HepG2 (cell line): ENCODE results near the gene TTC32. TPM values are rescaled to one million over a fixed set of nuclear protein-coding genes. Genes with fewer than 3 reads are reported as not detected.

ENCODE experiments used
- ATM ChIP-seq: fragments of 450-650 bp; IDR thresholded peaks from 2 replicates; pipeline ENCODE4 v1.7.1; 2017; ENCODE audit warnings: mild to moderate bottlenecking, borderline replicate concordance
- CBFB ChIP-seq: sonication (generic); formaldehyde crosslinking; IDR thresholded peaks from 2 replicates; pipeline ENCODE4 v1.4.0; 2020; ENCODE audit warnings: missing genetic modification reagents
- GLI4 ChIP-seq: sonication (generic); formaldehyde crosslinking; IDR thresholded peaks from 2 replicates; pipeline ENCODE4 v1.5.1; 2020; ENCODE audit warnings: missing genetic modification reagents, mild to moderate bottlenecking, moderate library complexity, borderline replicate concordance
- MTA3 ChIP-seq: sonication (generic); formaldehyde crosslinking; IDR thresholded peaks from 2 replicates; pipeline ENCODE4 v1.4.0; 2020; ENCODE audit warnings: missing genetic modification reagents
- NFYC ChIP-seq: IDR thresholded peaks from 2 replicates; pipeline ENCODE4 v1.6.1; 2016; ENCODE audit warnings: missing genetic modification reagents, missing compliant biosample characterization
- NKX3-1 ChIP-seq: sonication (generic); formaldehyde crosslinking; IDR thresholded peaks from 2 replicates; pipeline ENCODE4 v1.5.0; 2020; ENCODE audit warnings: missing genetic modification reagents
- SAFB2 ChIP-seq: sonication (generic); formaldehyde crosslinking; IDR thresholded peaks from 2 replicates; pipeline ENCODE4 v1.5.1; 2020; ENCODE audit warnings: missing genetic modification reagents, low read depth, mild to moderate bottlenecking, borderline replicate concordance
- SP140L ChIP-seq: sonication (generic); formaldehyde crosslinking; IDR thresholded peaks from 2 replicates; pipeline ENCODE4 v1.4.0; 2020; ENCODE audit warnings: missing genetic modification reagents, borderline replicate concordance
- ZNF143 ChIP-seq: sonication (generic); formaldehyde crosslinking; IDR thresholded peaks from 2 replicates; pipeline ENCODE4 v1.4.0; 2020; ENCODE audit warnings: missing genetic modification reagents
- ZNF264 ChIP-seq: sonication (generic); formaldehyde crosslinking; IDR thresholded peaks from 2 replicates; pipeline ENCODE4 v1.4.0; 2020; ENCODE audit warnings: missing genetic modification reagents
- ZNF292 ChIP-seq: sonication (generic); formaldehyde crosslinking; IDR thresholded peaks from 2 replicates; pipeline ENCODE4 v1.8.1; 2022; ENCODE audit warnings: mild to moderate bottlenecking, low read depth, missing genetic modification reagents, borderline replicate concordance
- ZNF546 ChIP-seq: sonication (generic); formaldehyde crosslinking; conservative IDR thresholded peaks from 2 replicates; pipeline ENCODE4 v1.8.1; 2023; ENCODE audit warnings: mild to moderate bottlenecking, missing genetic modification reagents
- ZNF556 ChIP-seq: sonication (generic); formaldehyde crosslinking; IDR thresholded peaks from 2 replicates; pipeline ENCODE4 v1.4.0; 2020; ENCODE audit warnings: mild to moderate bottlenecking, missing genetic modification reagents, borderline replicate concordance
- ZNF614 ChIP-seq: IDR thresholded peaks from 2 replicates; pipeline ENCODE4 v1.6.1; 2018; ENCODE audit warnings: missing biosample characterization, missing genetic modification reagents, inconsistent platforms, borderline replicate concordance
- ZNF775 ChIP-seq: sonication (generic); formaldehyde crosslinking; IDR thresholded peaks from 2 replicates; pipeline ENCODE4 v1.4.0; 2020; ENCODE audit warnings: missing genetic modification reagents, mild to moderate bottlenecking, moderate library complexity, borderline replicate concordance
- polyA plus RNA-seq, 8 experiments: library from polyadenylated mRNA; depleted of rRNA in 3 of 8; stranded (reverse) in 7 of 8; unstranded in 1 of 8; fragments of >200 nt; fragmentation: Illumina TruSeq in 4 of 8; extraction: Trizol in 4 of 8; gene quantifications; 2 replicates each; pipeline versions ENCODE4 v1.2.1 to v1.2.3, GENCODE V29; 2011 to 2016; ENCODE audit warnings: low read depth in 4 of 8, missing spikeins in 1 of 8, mixed read lengths in 1 of 8; ENCODE audit not compliant: insufficient read depth in 1 of 8
- total RNA-seq, 5 experiments: library from RNA; depleted of rRNA; stranded (reverse); fragments of >200 nt; fragmentation: Illumina TruSeq; extraction: Trizol; gene quantifications; 2 replicates each; pipeline ENCODE4 v1.2.3, GENCODE V29; 2016; ENCODE audit warnings: low read depth in 1 of 5
- TF ChIP-seq, protein P1 (sequence below): sonication (generic); formaldehyde crosslinking; IDR thresholded peaks from 2 replicates; pipeline ENCODE4 v1.8.1; 2023; ENCODE audit warnings: mild to moderate bottlenecking, missing genetic modification reagents, borderline replicate concordance
- TF ChIP-seq, protein P2 (sequence below): IDR thresholded peaks from 2 replicates; pipeline ENCODE4 v1.6.1; 2016; ENCODE audit warnings: control low read depth
- TF ChIP-seq, protein P3 (sequence below): fragments of 450-650 bp; IDR thresholded peaks from 2 replicates; pipeline ENCODE4 v1.6.1; 2016
- TF ChIP-seq, protein P4 (sequence below): sonication (generic); formaldehyde crosslinking; IDR thresholded peaks from 2 replicates; pipeline ENCODE4 v1.5.1; 2020; ENCODE audit warnings: missing genetic modification reagents, mild to moderate bottlenecking, borderline replicate concordance
- TF ChIP-seq, protein P5 (sequence below): sonication (generic); formaldehyde crosslinking; IDR thresholded peaks from 2 replicates; pipeline ENCODE4 v1.4.0; 2020; ENCODE audit warnings: missing genetic modification reagents, borderline replicate concordance
- TF ChIP-seq, protein P6 (sequence below): sonication (generic); formaldehyde crosslinking; IDR thresholded peaks from 2 replicates; pipeline ENCODE4 v1.4.0; 2020; ENCODE audit warnings: low read depth, mild to moderate bottlenecking, missing genetic modification reagents

The TTC32 gene
- total and polyA plus RNA-seq, 2 of the 13 experiments (the other 11 are each of a cell fraction or from before 2014, with no cell fraction given) = 21.6 to 38.3 TPM

DNA sequence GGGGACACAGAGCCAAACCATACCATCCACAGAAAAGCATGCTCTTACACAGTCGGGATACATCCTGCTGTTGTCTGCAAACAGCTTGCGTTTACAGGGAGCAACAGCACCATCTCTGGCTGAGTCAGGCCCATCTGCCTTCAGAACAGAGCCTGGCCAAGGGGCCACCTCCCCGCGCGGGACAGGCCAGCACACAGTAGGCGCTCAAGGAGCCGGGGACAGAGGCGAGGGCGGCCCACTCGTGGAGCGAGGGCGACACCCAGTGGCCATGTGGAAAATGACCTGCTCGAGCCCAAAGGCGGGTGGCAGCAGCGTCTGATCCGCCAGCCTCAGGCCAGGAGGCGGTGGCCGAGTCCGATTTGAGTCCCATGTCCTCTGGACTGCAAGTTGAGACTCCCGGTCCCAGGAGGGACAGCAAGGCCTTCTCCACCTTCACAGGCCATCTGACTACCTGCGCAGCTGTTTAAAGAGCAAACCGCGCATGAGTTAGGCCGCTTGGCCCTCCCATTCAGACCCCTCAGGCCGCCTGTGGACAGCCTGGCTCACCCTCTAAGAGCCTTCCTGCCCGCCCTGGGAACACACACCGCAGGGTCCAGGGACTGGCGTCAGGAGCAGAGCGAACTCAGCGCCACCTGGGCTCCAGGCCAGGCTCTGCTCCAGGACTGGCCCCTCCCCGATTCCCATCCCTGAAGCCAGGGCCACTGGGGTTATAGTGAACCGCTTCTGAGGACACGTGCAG, 38.3 kb downstream of the TTC32 start (continued):
- TF ChIP-seq MTA3 (CRISPR knock-in tag) = no peak
- 0 out of 2 replicates have a peak, but pooled peaks have one; percentile 23 for TF ChIP-seq ZNF614 (CRISPR knock-in tag)
- peak; percentile 94; the same call in 1 of the 2 replicates for TF ChIP-seq GLI4
- 0 out of 2 replicates have a peak, but pooled peaks have one; percentile 62 for TF ChIP-seq ZNF264 (CRISPR knock-in tag)
- TF ChIP-seq, protein P1, sequence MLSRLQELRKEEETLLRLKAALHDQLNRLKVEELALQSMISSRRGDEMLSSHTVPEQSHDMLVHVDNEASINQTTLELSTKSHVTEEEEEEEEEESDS (CRISPR knock-in tag) = no peak
- TF ChIP-seq, protein P2, sequence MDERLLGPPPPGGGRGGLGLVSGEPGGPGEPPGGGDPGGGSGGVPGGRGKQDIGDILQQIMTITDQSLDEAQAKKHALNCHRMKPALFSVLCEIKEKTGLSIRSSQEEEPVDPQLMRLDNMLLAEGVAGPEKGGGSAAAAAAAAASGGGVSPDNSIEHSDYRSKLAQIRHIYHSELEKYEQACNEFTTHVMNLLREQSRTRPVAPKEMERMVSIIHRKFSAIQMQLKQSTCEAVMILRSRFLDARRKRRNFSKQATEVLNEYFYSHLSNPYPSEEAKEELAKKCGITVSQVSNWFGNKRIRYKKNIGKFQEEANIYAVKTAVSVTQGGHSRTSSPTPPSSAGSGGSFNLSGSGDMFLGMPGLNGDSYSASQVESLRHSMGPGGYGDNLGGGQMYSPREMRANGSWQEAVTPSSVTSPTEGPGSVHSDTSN (CRISPR knock-in tag) = no peak
- TF ChIP-seq ZNF143 = no peak
- 0 out of 2 replicates have a peak, but pooled peaks have one; percentile 34 for TF ChIP-seq ZNF546
- peak; percentile 75; the same call in 1 of the 2 replicates for TF ChIP-seq ZNF556
- no peak for TF ChIP-seq ZNF775
- TF ChIP-seq ATM = no peak
- TF ChIP-seq, protein P3, sequence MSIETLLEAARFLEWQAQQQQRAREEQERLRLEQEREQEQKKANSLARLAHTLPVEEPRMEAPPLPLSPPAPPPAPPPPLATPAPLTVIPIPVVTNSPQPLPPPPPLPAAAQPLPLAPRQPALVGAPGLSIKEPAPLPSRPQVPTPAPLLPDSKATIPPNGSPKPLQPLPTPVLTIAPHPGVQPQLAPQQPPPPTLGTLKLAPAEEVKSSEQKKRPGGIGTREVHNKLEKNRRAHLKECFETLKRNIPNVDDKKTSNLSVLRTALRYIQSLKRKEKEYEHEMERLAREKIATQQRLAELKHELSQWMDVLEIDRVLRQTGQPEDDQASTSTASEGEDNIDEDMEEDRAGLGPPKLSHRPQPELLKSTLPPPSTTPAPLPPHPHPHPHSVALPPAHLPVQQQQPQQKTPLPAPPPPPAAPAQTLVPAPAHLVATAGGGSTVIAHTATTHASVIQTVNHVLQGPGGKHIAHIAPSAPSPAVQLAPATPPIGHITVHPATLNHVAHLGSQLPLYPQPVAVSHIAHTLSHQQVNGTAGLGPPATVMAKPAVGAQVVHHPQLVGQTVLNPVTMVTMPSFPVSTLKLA = no peak
- no peak for TF ChIP-seq SP140L (CRISPR knock-in tag)
- TF ChIP-seq ZNF292 = peak; percentile 95
- TF ChIP-seq CBFB = peak; percentile 56; the same call in 1 of the 2 replicates
- TF ChIP-seq NFYC = no peak
- TF ChIP-seq SAFB2 (CRISPR knock-in tag) = 0 out of 2 replicates have a peak, but pooled peaks have one; percentile 57
- TF ChIP-seq, protein P4, sequence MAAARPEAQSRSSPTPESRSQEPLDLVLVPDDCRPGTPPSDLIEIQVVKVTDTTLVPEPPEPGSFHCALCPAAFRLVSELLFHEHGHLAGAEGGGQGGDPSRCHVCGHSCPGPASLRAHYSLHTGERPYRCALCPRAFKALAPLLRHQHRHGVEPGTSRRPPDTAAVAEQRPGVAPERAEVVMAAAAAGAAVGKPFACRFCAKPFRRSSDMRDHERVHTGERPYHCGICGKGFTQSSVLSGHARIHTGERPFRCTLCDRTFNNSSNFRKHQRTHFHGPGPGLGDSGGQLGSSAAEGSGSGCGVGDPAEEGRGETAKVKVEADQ = peak; percentile 77
- TF ChIP-seq, protein P5, sequence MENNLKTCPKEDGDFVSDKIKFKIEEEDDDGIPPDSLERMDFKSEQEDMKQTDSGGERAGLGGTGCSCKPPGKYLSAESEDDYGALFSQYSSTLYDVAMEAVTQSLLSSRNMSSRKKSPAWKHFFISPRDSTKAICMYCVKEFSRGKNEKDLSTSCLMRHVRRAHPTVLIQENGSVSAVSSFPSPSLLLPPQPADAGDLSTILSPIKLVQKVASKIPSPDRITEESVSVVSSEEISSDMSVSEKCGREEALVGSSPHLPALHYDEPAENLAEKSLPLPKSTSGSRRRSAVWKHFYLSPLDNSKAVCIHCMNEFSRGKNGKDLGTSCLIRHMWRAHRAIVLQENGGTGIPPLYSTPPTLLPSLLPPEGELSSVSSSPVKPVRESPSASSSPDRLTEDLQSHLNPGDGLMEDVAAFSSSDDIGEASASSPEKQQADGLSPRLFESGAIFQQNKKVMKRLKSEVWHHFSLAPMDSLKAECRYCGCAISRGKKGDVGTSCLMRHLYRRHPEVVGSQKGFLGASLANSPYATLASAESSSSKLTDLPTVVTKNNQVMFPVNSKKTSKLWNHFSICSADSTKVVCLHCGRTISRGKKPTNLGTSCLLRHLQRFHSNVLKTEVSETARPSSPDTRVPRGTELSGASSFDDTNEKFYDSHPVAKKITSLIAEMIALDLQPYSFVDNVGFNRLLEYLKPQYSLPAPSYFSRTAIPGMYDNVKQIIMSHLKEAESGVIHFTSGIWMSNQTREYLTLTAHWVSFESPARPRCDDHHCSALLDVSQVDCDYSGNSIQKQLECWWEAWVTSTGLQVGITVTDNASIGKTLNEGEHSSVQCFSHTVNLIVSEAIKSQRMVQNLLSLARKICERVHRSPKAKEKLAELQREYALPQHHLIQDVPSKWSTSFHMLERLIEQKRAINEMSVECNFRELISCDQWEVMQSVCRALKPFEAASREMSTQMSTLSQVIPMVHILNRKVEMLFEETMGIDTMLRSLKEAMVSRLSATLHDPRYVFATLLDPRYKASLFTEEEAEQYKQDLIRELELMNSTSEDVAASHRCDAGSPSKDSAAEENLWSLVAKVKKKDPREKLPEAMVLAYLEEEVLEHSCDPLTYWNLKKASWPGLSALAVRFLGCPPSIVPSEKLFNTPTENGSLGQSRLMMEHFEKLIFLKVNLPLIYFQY (CRISPR knock-in tag) = no peak
- TF ChIP-seq NKX3-1 = no peak
- TF ChIP-seq, protein P6, sequence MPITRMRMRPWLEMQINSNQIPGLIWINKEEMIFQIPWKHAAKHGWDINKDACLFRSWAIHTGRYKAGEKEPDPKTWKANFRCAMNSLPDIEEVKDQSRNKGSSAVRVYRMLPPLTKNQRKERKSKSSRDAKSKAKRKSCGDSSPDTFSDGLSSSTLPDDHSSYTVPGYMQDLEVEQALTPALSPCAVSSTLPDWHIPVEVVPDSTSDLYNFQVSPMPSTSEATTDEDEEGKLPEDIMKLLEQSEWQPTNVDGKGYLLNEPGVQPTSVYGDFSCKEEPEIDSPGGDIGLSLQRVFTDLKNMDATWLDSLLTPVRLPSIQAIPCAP = no peak
